ENCODE results near the gene RAB6B. TPM values are rescaled to one million over a fixed set of nuclear protein-coding genes. Genes with fewer than 3 reads are reported as not detected.

The RAB6B gene
- total and polyA plus RNA-seq, 2 experiments from 2014 or later: 1.2 to 3.9 TPM

GRCh38 chr3:133835961-133836360 is 59.7 kb downstream of the RAB6B start (continued):
- TF ChIP-seq POLR2AphosphoS5 (IDR thresholded peaks at IDR 0.05; ENCODE audit: low read depth): no peak
- TF ChIP-seq EZH2phosphoT487 (IDR thresholded peaks at IDR 0.05; ENCODE audit: unreplicated experiment): no peak
- no peak for TF ChIP-seq STAT1 (IDR thresholded peaks at IDR 0.05; ENCODE audit: unreplicated experiment)
- TF ChIP-seq ZNF331 (CRISPR knock-in tag; IDR thresholded peaks at IDR 0.05; ENCODE audit: low read depth): no peak
- TF ChIP-seq ETS1 (IDR thresholded peaks at IDR 0.05): no peak
- no peak for TF ChIP-seq NANOG (IDR thresholded peaks at IDR 0.05; ENCODE audit: borderline replicate concordance)

GRCh38 chr3:133835418-133835743 is 60.3 kb downstream of the RAB6B start:
- Histone ChIP-seq H3K27ac (ENCODE audit: low read depth) (no peak overlapping the region), H3K4me2 (no peak overlapping the region), H3K36me3 (ENCODE audit: insufficient read depth) (no peaks in the 10 kb centered on the region), H3K4me3 (no peak overlapping the region), H4K20me1 (replicated peaks; ENCODE audit: insufficient read depth) (no peaks in the 10 kb centered on the region), H3K4me1 (ENCODE audit: insufficient read depth) (no peaks in the 10 kb centered on the region), H3K27me3 (ENCODE audit: insufficient read depth) (no peaks in the 10 kb centered on the region), H3K79me2 (replicated peaks; ENCODE audit: insufficient read depth) (no peaks in the 10 kb centered on the region), H3K9me2 (ENCODE audit: insufficient read depth) (no peaks in the 10 kb centered on the region), H3F3A (replicated peaks; ENCODE audit: low read depth) (no peaks in the 10 kb centered on the region), H2AFZ (no peak overlapping the region)
- peaks cover 3% of the 10 kb centered on the region; the same call in 1 of the 3 replicates for H3K4me1 Mint-ChIP-seq
- ATAC-seq: no peak
- no peak overlapping the region for H3K27ac Mint-ChIP-seq
- H3K4me3 Mint-ChIP-seq: no peak overlapping the region
- DNase-seq (ENCODE audit: low spot score): no peak
- peaks cover 11% of the 10 kb centered on the region for H3K27me3 Mint-ChIP-seq (ENCODE audit: insufficient read depth, low read depth, poor library complexity)
- H3K36me3 Mint-ChIP-seq (ENCODE audit: low read depth): no peaks in the 10 kb centered on the region; the same call in 2 of the 3 replicates
- TF ChIP-seq EZH2 (IDR thresholded peaks at IDR 0.05; ENCODE audit: low read depth, unreplicated experiment): no peak
- TF ChIP-seq POLR2AphosphoS5 (IDR thresholded peaks at IDR 0.05; ENCODE audit: low read depth): no peak
- no peak for TF ChIP-seq CREB1 (CRISPR knock-in tag; IDR thresholded peaks at IDR 0.05; ENCODE audit: low read depth)
- TF ChIP-seq REST (IDR thresholded peaks at IDR 0.05; ENCODE audit: unreplicated experiment): no peak
- no peak for TF ChIP-seq JUNB (IDR thresholded peaks at IDR 0.05; ENCODE audit: unreplicated experiment)
- no peak for TF ChIP-seq ETS1 (IDR thresholded peaks at IDR 0.05)
- no peaks in the 10 kb centered on the region for H3K9me3 Mint-ChIP-seq
